Suprapubic skin (tissue), 4 donors: ENCODE results near the gene KAZN.

Experiments used
- EP300 ChIP-seq: sonication (generic); formaldehyde crosslinking; IDR thresholded peaks from one replicate; pipeline ENCODE4 v1.6.1; 2017; ENCODE audit warnings: antibody characterized with exemption
- POLR2AphosphoS5 ChIP-seq, 3 donors: sonication (generic); formaldehyde crosslinking; IDR thresholded peaks; one replicate each; pipeline ENCODE4 v1.6.1; 2017; ENCODE audit warnings: antibody characterized with exemption in 3 of 3
- TF ChIP-seq, protein P1 (sequence below), 2 donors: fragments of 200-600 bp in 1 of 2; fragments of 450-650 bp in 1 of 2; sonication (generic) in 1 of 2; IDR thresholded peaks; one replicate each; pipeline ENCODE4 v1.5.1; 2016 to 2019; ENCODE audit warnings: antibody characterized with exemption in 2 of 2, mild to moderate bottlenecking in 1 of 2, moderate library complexity in 1 of 2

DNA sequence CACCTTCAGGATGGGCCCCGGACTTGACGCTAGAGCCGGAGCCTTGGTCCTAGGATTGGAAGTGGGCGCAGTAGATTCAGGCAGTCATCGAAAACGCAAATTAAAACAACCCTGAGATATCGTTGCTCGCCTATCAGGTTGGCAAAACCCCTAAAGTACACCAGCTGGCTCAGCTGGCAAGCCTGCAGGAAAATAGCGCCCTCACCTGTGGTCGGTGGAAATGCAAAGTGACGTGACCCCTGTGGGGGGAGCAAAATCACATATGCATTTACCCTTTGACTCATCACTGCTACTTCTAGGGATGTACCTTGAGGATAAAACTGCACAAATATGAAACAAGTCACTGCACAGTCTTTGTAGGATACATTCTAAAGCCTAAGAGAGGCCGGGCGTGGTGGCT is 384.8 kb downstream of the KAZN start:
- TF ChIP-seq, protein P1, sequence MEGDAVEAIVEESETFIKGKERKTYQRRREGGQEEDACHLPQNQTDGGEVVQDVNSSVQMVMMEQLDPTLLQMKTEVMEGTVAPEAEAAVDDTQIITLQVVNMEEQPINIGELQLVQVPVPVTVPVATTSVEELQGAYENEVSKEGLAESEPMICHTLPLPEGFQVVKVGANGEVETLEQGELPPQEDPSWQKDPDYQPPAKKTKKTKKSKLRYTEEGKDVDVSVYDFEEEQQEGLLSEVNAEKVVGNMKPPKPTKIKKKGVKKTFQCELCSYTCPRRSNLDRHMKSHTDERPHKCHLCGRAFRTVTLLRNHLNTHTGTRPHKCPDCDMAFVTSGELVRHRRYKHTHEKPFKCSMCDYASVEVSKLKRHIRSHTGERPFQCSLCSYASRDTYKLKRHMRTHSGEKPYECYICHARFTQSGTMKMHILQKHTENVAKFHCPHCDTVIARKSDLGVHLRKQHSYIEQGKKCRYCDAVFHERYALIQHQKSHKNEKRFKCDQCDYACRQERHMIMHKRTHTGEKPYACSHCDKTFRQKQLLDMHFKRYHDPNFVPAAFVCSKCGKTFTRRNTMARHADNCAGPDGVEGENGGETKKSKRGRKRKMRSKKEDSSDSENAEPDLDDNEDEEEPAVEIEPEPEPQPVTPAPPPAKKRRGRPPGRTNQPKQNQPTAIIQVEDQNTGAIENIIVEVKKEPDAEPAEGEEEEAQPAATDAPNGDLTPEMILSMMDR (IDR thresholded peaks at IDR 0.05), result no peak
- TF ChIP-seq EP300, result no peak
- TF ChIP-seq POLR2AphosphoS5 (IDR thresholded peaks at IDR 0.05), result no peak
